HFFc6 (cell line): Measurements from ENCODE around the gene MED4. TPM values are rescaled to one million over a fixed set of nuclear protein-coding genes. Genes with fewer than 3 reads are reported as not detected.

Source experiments
- DNase-seq: peaks from one replicate; pipeline ENCODE4 v3.0.0-alpha.2; 2018
- H3K27ac Mint-ChIP-seq: 2 replicates; pipeline ENCODE4 v1.8.0; 2020; ENCODE audit warnings: mild to moderate bottlenecking, mixed read lengths
- H3K27me3 Mint-ChIP-seq: 2 replicates; pipeline ENCODE4 v1.8.0; 2021; ENCODE audit warnings: mild to moderate bottlenecking, moderate library complexity, mixed read lengths; ENCODE audit not compliant: insufficient read depth
- H3K36me3 Mint-ChIP-seq: 2 replicates; pipeline ENCODE4 v1.8.0; 2021; ENCODE audit warnings: low read depth, mixed read lengths
- H3K4me1 Mint-ChIP-seq: 2 replicates; pipeline ENCODE4 v1.8.0; 2020; ENCODE audit warnings: low read depth, mixed read lengths
- H3K4me3 Mint-ChIP-seq: 2 replicates; pipeline ENCODE4 v1.8.0; 2020; ENCODE audit warnings: mild to moderate bottlenecking, moderate library complexity, mixed read lengths
- H3K9me3 Mint-ChIP-seq: 2 replicates; pipeline ENCODE4 v1.8.0; 2020; ENCODE audit warnings: mild to moderate bottlenecking, mixed read lengths
- CTCF ChIP-seq: fragments of 200-600 bp; sonication (generic); IDR thresholded peaks from 2 replicates; pipeline ENCODE4 v1.5.0; 2021; ENCODE audit warnings: antibody characterized with exemption, mild to moderate bottlenecking
- total RNA-seq, 6 experiments: library from RNA; stranded (reverse); fragmentation: NEBNext Ultra II Directional; extraction: Animal tissue kit (Norgen Biotek cat#: 25700); gene quantifications; 2 replicates in 1 of 6; 3 replicates in 5 of 6; pipeline ENCODE4 v1.2.3, GENCODE V29; 2021

Gene MED4
- total RNA-seq, 6 experiments from 2014 or later, result 36.1 to 43.7 (median 40.8) TPM

- no peak for TF ChIP-seq CTCF
- no peak overlapping the region for H3K27ac Mint-ChIP-seq
- DNase-seq, result no peak
- H3K9me3 Mint-ChIP-seq, result no peaks in the 10 kb centered on the region
- peaks cover 14% of the 10 kb centered on the region for H3K4me1 Mint-ChIP-seq
- no peak overlapping the region for H3K4me3 Mint-ChIP-seq
- no peaks in the 10 kb centered on the region; the same call in none of the 2 replicates for H3K27me3 Mint-ChIP-seq
- no peaks in the 10 kb centered on the region for H3K36me3 Mint-ChIP-seq
Observed at GRCh38 chr13:48110931-48111721, 16.2 kb upstream of the MED4 start.

- no peak for DNase-seq
- H3K4me1 Mint-ChIP-seq, result peaks cover 14% of the 10 kb centered on the region
- H3K27me3 Mint-ChIP-seq, result no peaks in the 10 kb centered on the region; the same call in none of the 2 replicates
- TF ChIP-seq CTCF, result no peak
- H3K9me3 Mint-ChIP-seq, result no peaks in the 10 kb centered on the region
- no peak overlapping the region for H3K27ac Mint-ChIP-seq
- H3K36me3 Mint-ChIP-seq, result no peaks in the 10 kb centered on the region
- H3K4me3 Mint-ChIP-seq, result no peak overlapping the region
Observed at GRCh38 chr13:48110132-48110868, 15.4 kb upstream of the MED4 start.

GRCh38 chr13:48108106-48108505 lies 13.2 kb upstream of the MED4 start:
- no peaks in the 10 kb centered on the region for H3K9me3 Mint-ChIP-seq
- no peak for DNase-seq

GRCh38 chr13:48097793-48098192 lies 2.9 kb upstream of the MED4 start:
- Mint-ChIP-seq H3K9me3 (no peaks in the 10 kb centered on the region; the same call in 1 of the 2 replicates), H3K4me1 (peaks cover 15% of the 10 kb centered on the region), H3K36me3 (peaks cover 8% of the 10 kb centered on the region; the same call in 1 of the 2 replicates), H3K27ac (no peak overlapping the region), H3K27me3 (peaks cover 10% of the 10 kb centered on the region), H3K4me3 (no peak overlapping the region)
- DNase-seq, result no peak
- TF ChIP-seq CTCF, result no peak

More at GRCh38 chr13:48108106-48108505, 13.2 kb upstream of the MED4 start:
- H3K27me3 Mint-ChIP-seq, result peaks cover 1% of the 10 kb centered on the region
- no peak overlapping the region for H3K27ac Mint-ChIP-seq
- peaks cover 3% of the 10 kb centered on the region for H3K4me1 Mint-ChIP-seq
- no peak for TF ChIP-seq CTCF
- no peak overlapping the region for H3K4me3 Mint-ChIP-seq
- H3K36me3 Mint-ChIP-seq, result no peaks in the 10 kb centered on the region

GRCh38 chr13:48096670-48097069 lies 1.8 kb upstream of the MED4 start:
- Mint-ChIP-seq H3K27me3 (peaks cover 7% of the 10 kb centered on the region; the same call in 1 of the 2 replicates), H3K4me1 (peaks cover 23% of the 10 kb centered on the region), H3K36me3 (peaks cover 8% of the 10 kb centered on the region; the same call in 1 of the 2 replicates), H3K27ac (no peak overlapping the region), H3K9me3 (no peaks in the 10 kb centered on the region), H3K4me3 (no peak overlapping the region)
- no peak for TF ChIP-seq CTCF
- no peak for DNase-seq
